Muscle layer of colon (tissue), 2 donors: ENCODE results near the gene NPAS2.

ENCODE experiments used
- H3K27ac ChIP-seq: one replicate; pipeline ENCODE4 v1.7.0; 2013; ENCODE audit warnings: low read depth, mild to moderate bottlenecking, low read length, moderate library complexity
- H3K27me3 ChIP-seq, 2 donors: one replicate each; pipeline ENCODE4 v1.7.0; 2013; ENCODE audit warnings: low read length in 2 of 2, mild to moderate bottlenecking in 2 of 2; ENCODE audit not compliant: insufficient read depth in 2 of 2, control insufficient read depth in 1 of 2
- H3K36me3 ChIP-seq: one replicate; pipeline ENCODE4 v1.7.0; 2013; ENCODE audit warnings: mild to moderate bottlenecking, low read length; ENCODE audit not compliant: insufficient read depth
- H3K4me1 ChIP-seq: one replicate; pipeline ENCODE4 v1.7.0; 2013; ENCODE audit warnings: mild to moderate bottlenecking, low read length; ENCODE audit not compliant: insufficient read depth
- H3K4me3 ChIP-seq, 2 donors: one replicate each; pipeline ENCODE4 v1.7.0; 2013; ENCODE audit warnings: low read length in 2 of 2, low read depth in 1 of 2, mild to moderate bottlenecking in 1 of 2, moderate library complexity in 1 of 2
- H3K9ac ChIP-seq: one replicate; pipeline ENCODE4 v1.7.0; 2013; ENCODE audit warnings: low read length
- H3K9me3 ChIP-seq: one replicate; pipeline ENCODE4 v1.7.0; 2013; ENCODE audit warnings: mild to moderate bottlenecking, low read length
- donor health status: abdominal sarcoma.
- donor health status: Adenocarcinoma of cecum.

Gene NPAS2

DNA sequence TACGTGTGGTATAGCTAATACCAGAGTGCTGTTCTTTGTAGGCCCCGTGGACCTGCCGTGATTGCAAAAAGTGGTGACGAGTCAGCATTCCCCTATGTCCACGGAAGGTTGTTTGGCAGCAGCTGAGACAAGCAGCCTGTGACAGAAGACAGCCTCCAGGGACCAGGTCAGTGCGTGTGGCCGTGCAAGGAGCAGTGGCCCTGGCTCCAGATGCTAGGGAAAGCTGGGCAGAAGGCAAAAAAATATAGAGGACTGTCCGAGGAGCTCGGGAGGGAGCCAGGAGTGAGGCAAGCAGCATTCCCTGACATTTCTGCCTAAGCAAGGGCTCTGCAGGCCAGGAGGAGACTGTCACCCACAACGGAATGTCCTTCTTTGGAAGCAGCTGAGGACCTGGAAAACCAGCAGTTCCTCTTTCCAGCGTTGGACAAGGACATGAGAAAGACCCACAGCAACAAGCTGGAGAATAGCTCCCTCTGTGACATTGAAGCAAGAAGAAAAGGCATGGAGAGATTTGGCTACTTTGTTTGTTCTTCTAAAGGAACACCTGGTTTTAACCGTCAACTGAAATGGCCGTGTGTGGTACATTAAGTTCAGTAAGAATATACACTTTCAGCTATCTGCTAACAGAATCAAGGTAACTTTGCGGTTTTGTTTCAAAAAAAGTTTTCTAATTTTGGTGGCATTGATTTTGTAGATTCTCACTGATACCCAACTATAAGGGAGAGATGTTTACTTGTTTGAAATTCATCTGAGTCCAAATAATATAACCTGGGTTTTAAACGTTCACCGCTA lies 58.3 kb downstream of the NPAS2 start:
- Histone ChIP-seq H3K27ac (peak overlapping the region; percentile 63), H3K9me3 (no peaks in the 10 kb centered on the region), H3K4me1 (peaks cover 12% of the 10 kb centered on the region), H3K27me3 (no peaks in the 10 kb centered on the region), H3K9ac (no peak overlapping the region), H3K4me3 (no peak overlapping the region), H3K36me3 (no peaks in the 10 kb centered on the region)

- Histone ChIP-seq H3K36me3 (no peaks in the 10 kb centered on the region), H3K27ac (no peak overlapping the region), H3K27me3 (no peaks in the 10 kb centered on the region), H3K9me3 (no peaks in the 10 kb centered on the region), H3K4me3 (no peak overlapping the region), H3K9ac (no peak overlapping the region), H3K4me1 (peaks cover 12% of the 10 kb centered on the region)
These were observed 59.4 kb downstream of the NPAS2 start for GRCh38 chr2:100879296-100879695.

DNA sequence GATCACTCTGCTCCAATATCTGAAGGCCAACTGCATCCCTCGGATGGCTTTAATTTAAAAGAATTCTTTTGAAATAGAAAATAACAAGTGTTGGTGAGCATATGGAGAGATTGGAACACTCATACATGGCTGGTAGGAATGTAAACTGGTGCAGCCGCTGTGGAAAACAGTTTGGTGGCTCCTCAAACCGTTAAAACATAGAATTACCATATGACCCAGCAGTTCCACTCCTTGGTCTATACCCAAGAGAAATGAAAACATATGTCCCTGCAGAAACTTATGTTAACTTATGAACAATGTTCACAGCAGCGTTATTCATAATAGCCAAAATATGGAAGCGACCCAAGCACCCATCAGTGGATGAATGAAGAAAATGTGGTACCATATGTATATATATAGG lies 60.1 kb downstream of the NPAS2 start:
- no peak overlapping the region for H3K27ac ChIP-seq
- H3K4me3 ChIP-seq, result no peak overlapping the region
- no peak overlapping the region for H3K9ac ChIP-seq
- peaks cover 12% of the 10 kb centered on the region for H3K4me1 ChIP-seq
- H3K9me3 ChIP-seq, result no peaks in the 10 kb centered on the region
- H3K27me3 ChIP-seq, result no peaks in the 10 kb centered on the region
- H3K36me3 ChIP-seq, result no peaks in the 10 kb centered on the region

DNA sequence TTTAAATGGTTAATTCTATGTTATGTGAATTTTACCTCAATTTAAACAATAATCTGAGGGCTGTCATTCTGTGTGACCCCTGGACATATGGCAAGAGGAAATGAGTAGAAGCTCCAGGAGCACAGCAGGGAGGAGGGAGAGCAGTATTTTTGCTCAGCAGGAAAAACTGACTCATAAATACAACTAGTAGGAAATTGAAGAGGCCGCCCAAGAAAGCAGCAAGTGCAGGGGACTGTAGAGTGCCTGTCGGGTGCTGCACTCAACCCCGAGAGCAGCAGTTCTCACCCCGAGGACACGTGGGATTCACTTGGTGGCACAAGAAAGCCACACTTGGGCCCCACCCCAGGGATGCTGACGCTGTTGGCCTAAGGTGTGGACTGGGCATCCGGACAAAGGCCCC lies 60.8 kb downstream of the NPAS2 start:
- H3K4me3 ChIP-seq, result no peak overlapping the region
- H3K9ac ChIP-seq, result no peak overlapping the region
- peaks cover 12% of the 10 kb centered on the region for H3K4me1 ChIP-seq
- H3K27ac ChIP-seq, result no peak overlapping the region
- H3K27me3 ChIP-seq, result no peaks in the 10 kb centered on the region
- H3K9me3 ChIP-seq, result no peaks in the 10 kb centered on the region
- no peaks in the 10 kb centered on the region for H3K36me3 ChIP-seq

DNA sequence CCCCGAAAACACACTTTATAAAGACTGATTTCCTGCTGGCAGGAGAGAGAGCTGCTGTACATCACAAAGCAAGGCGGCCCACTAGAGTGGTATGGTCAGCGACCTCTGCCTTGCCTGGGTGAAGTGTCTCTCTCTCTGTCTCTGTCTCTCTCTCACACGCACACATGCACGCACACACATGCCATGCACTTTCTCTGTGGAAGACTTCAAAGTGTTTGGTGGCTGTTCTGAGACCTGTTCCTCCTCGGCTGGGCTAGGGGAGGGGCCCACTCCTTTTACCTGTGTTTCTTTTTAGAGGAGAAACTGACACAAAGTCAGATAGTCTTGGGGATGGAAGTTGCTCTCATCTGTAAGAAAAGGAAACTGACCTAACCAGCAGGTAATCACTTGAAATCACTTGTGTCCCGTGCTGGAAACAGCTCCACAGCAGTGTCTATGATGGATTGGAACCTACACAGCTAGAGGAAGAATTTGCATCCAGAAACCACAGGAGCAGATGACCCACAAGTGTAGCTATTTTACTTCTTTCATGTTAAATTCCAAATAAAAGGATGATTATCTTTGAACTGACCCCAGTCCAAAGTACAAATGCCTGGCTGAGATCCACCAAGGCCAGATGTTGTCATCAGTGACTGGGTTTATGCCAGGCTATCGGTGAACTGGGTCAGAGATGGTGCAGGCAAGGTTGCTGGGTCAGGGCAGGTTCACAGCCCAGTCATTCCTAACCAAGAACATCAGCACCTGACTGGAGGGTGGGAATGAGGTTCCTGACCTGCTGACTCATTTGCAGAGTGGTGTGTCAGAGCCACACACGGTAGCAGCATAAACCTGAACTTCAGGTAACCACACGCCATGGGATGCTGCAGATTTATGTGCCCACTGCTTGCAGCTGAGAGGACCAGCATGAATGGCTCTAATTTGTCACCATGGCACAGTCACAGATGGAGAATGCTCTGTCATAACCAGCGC lies 63.0 kb downstream of the NPAS2 start:
- H3K9ac ChIP-seq, result no peak overlapping the region

DNA sequence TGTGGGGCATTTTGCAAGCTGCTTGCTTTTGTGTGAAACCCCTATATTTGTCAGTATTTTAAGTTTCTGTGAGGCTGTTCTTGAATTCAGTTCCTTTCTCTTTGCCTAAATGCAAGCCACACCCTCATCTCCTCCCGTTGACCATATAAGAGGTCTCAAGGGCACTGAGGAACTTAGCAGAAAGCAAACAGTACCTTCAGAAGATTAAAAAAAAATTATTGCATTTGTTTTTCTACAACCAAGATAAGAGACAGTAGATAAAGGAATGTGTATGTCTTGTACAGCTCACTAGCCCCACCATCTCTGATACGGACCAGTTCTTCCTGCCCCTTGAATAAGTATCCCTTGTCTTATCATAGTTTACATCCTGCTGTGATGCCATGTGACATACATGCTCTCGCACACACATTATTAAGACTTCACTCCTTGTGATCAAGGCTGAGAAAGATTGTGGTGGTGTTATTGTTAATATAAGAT lies 64.2 kb downstream of the NPAS2 start:
- H3K36me3 ChIP-seq, result no peaks in the 10 kb centered on the region
- H3K4me3 ChIP-seq, result no peak overlapping the region
- no peaks in the 10 kb centered on the region for H3K27me3 ChIP-seq
- no peaks in the 10 kb centered on the region for H3K9me3 ChIP-seq
- H3K9ac ChIP-seq, result no peak overlapping the region
- peaks cover 21% of the 10 kb centered on the region for H3K4me1 ChIP-seq
- no peak overlapping the region for H3K27ac ChIP-seq

More for the DNA sequence above, 63.0 kb downstream of the NPAS2 start:
- no peaks in the 10 kb centered on the region for H3K27me3 ChIP-seq
- no peaks in the 10 kb centered on the region for H3K36me3 ChIP-seq
- no peak overlapping the region for H3K4me3 ChIP-seq
- H3K27ac ChIP-seq, result no peak overlapping the region
- H3K9me3 ChIP-seq, result no peaks in the 10 kb centered on the region
- peaks cover 19% of the 10 kb centered on the region for H3K4me1 ChIP-seq

- Histone ChIP-seq H3K36me3 (no peaks in the 10 kb centered on the region), H3K9me3 (no peaks in the 10 kb centered on the region), H3K4me3 (no peak overlapping the region), H3K4me1 (peaks cover 21% of the 10 kb centered on the region), H3K27me3 (no peaks in the 10 kb centered on the region), H3K9ac (no peak overlapping the region), H3K27ac (peak overlapping the region; percentile 2)
These were observed 66.1 kb downstream of the NPAS2 start for GRCh38 chr2:100886085-100886484.

- H3K36me3 ChIP-seq, result no peaks in the 10 kb centered on the region
- H3K9me3 ChIP-seq, result no peaks in the 10 kb centered on the region
- no peak overlapping the region for H3K27ac ChIP-seq
- no peaks in the 10 kb centered on the region for H3K27me3 ChIP-seq
- peaks cover 21% of the 10 kb centered on the region for H3K4me1 ChIP-seq
- H3K4me3 ChIP-seq, result no peak overlapping the region
- no peak overlapping the region for H3K9ac ChIP-seq
These were observed 67.2 kb downstream of the NPAS2 start for GRCh38 chr2:100887039-100887578.

DNA sequence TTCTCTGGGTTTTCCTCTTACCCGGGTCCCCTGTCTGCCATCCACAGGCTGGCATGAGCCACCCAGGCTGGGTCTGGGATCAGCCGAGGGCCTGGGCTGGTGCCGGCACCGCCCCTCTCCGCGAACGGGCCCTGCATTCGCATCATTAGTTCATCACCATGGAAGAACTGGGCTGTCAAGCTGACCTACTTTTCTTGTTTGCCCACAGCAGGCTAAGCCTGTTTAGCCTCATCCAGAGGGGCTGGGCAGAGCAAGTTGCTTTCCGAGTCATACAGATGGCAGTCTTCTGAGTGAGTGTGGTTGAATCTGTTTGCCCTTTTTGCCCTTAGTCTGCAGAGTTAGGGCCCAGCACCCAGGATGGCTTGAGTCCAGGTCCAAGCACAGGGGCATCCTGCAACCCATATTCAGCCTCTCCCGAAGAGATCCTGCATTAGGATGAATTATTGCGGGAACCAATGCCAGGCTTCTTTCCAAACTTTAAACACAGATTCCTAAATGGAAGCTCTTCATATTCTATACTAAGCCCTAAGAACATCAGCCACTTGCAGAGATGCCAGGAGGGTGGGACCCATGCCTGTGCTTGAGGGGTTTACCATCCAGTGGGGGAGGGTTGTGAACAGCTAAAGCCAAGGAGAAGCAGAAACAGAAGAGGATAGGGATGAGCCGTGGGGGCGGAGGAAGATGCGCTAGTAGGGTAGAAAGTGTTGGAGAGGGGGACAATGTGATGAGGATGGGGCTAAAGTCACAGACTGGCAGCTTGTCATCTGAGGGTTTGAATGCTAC lies 68.0 kb downstream of the NPAS2 start:
- H3K9me3 ChIP-seq, result no peaks in the 10 kb centered on the region
- H3K9ac ChIP-seq, result no peak overlapping the region
- no peak overlapping the region for H3K27ac ChIP-seq
- no peak overlapping the region for H3K4me3 ChIP-seq
- no peaks in the 10 kb centered on the region for H3K36me3 ChIP-seq
- H3K27me3 ChIP-seq, result no peaks in the 10 kb centered on the region
- peaks cover 21% of the 10 kb centered on the region for H3K4me1 ChIP-seq

- Histone ChIP-seq H3K36me3 (no peaks in the 10 kb centered on the region), H3K27ac (no peak overlapping the region), H3K9ac (no peak overlapping the region), H3K4me3 (no peak overlapping the region), H3K4me1 (peaks cover 21% of the 10 kb centered on the region), H3K27me3 (no peaks in the 10 kb centered on the region), H3K9me3 (no peaks in the 10 kb centered on the region)
These were observed 68.7 kb downstream of the NPAS2 start for GRCh38 chr2:100888601-100889000.

- H3K9me3 ChIP-seq, result no peaks in the 10 kb centered on the region
- H3K27me3 ChIP-seq, result no peaks in the 10 kb centered on the region
- H3K4me1 ChIP-seq, result peaks cover 21% of the 10 kb centered on the region
- H3K4me3 ChIP-seq, result no peak overlapping the region
- H3K36me3 ChIP-seq, result no peaks in the 10 kb centered on the region
- no peak overlapping the region for H3K27ac ChIP-seq
- H3K9ac ChIP-seq, result no peak overlapping the region
These were observed 69.3 kb downstream of the NPAS2 start for GRCh38 chr2:100889286-100889685.
